CD4-positive, alpha-beta T cell treated with Interleukin-10 for 1 hour (primary cell): ENCODE measurements around the gene USP32.
A peak's percentile ranks its signal among the peaks of the same experiment; 100 is the strongest.
"Not testable (repeated sequence)": the region's sequence is repeated elsewhere in the genome, so short reads cannot be mapped to it uniquely, and the experiment has no call there.

Experiments used
- DNase-seq: peaks from one replicate; pipeline ENCODE4 v3.0.0-alpha.2; 2020

USP32 gene

GRCh38 chr17:60401819-60402218 is 9.9 kb upstream of the USP32 start:
- DNase-seq = no peak

GRCh38 chr17:60398227-60398959 is 6.5 kb upstream of the USP32 start:
- DNase-seq = no peak

- no peak for DNase-seq
Measured at GRCh38 chr17:60396412-60396811, 4.5 kb upstream of the USP32 start.

GRCh38 chr17:60395508-60396065 is 3.7 kb upstream of the USP32 start:
- no peak for DNase-seq

- DNase-seq = no peak
Measured at GRCh38 chr17:60393840-60394723, 2.1 kb upstream of the USP32 start.

- peak; percentile 30 for DNase-seq
Measured at GRCh38 chr17:60392845-60393702, 1.1 kb upstream of the USP32 start.

GRCh38 chr17:60391471-60392041 is 377 bp downstream of the USP32 start:
- DNase-seq = no peak

GRCh38 chr17:60390925-60391470 is 935 bp downstream of the USP32 start:
- peak; percentile 25 for DNase-seq

GRCh38 chr17:60390186-60390585 is 1.7 kb downstream of the USP32 start:
- no peak for DNase-seq

- DNase-seq = no peak
Measured at GRCh38 chr17:60388742-60389141, 3.2 kb downstream of the USP32 start.

- DNase-seq = no peak
Measured at GRCh38 chr17:60387666-60388065, 4.3 kb downstream of the USP32 start.

GRCh38 chr17:60386147-60387058 is 5.5 kb downstream of the USP32 start:
- no peak for DNase-seq

- DNase-seq = not testable (repeated sequence)
Measured at GRCh38 chr17:60384921-60385320, 7.0 kb downstream of the USP32 start.

GRCh38 chr17:60383379-60383778 is 8.6 kb downstream of the USP32 start:
- no peak for DNase-seq

- no peak for DNase-seq
Measured at GRCh38 chr17:60381958-60382357, 10.0 kb downstream of the USP32 start.

- not testable (repeated sequence) for DNase-seq
Measured at GRCh38 chr17:60379461-60379860, 12.5 kb downstream of the USP32 start.

GRCh38 chr17:60378187-60378586 is 13.7 kb downstream of the USP32 start:
- not testable (repeated sequence) for DNase-seq

- no peak for DNase-seq
Measured at GRCh38 chr17:60372790-60373483, 19.0 kb downstream of the USP32 start.

- no peak for DNase-seq
Measured at GRCh38 chr17:60371818-60372510, 20.0 kb downstream of the USP32 start.

- no peak for DNase-seq
Measured at GRCh38 chr17:60371416-60371815, 20.5 kb downstream of the USP32 start.
